Dedifferentiated amniotic fluid mesenchymal stem cell (primary cell): ENCODE data around the gene RAB3IL1.
"Not testable (repeated sequence)": the region's sequence is repeated elsewhere in the genome, so short reads cannot be mapped to it uniquely, and the experiment has no call there.

Experiments
- DNase-seq: peaks from one replicate; pipeline ENCODE4 v3.0.0-alpha.2; 2016; ENCODE audit errors: extremely low spot score

RAB3IL1 gene, protein sequence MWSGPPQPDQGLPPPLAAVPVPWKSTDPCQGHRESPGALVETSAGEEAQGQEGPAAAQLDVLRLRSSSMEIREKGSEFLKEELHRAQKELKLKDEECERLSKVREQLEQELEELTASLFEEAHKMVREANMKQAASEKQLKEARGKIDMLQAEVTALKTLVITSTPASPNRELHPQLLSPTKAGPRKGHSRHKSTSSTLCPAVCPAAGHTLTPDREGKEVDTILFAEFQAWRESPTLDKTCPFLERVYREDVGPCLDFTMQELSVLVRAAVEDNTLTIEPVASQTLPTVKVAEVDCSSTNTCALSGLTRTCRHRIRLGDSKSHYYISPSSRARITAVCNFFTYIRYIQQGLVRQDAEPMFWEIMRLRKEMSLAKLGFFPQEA

DNA sequence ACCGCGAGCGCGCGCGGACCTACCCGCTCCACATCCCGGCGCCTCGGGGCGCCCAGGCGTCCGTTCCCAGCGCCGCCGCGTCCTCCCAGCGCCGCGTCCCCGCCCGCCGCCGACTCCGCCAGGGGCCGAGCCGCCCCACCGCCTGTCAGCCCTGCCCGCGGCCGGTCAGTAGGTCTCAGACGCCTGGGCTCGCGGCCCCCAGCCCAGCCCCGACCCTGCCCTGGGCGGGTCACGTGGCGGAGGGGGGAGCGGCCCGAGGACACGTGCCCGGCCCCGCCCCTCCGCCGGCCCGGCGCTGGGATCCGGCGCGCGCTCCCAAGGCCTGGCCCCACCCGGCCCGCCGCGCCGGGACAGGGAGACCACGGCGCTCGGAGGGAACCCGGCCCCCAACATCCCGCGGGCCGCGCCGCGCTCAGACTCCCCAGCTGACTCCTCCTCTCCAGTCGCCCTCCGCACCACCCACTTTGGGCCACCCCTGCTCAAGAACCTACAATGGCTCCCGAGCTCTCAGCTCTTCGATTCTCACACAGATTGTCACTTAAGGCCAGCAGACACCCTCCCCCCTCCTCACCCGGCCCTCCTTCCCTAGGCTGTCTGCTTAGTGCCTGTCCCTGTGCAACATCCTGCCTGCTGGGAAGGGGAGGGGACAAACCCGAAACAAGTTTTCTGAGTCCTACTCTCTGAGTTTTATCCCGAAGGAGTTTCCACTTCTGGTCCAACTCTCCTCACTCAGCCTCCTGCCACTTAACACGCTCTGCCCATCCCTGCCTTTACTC, at the start of gene RAB3IL1:
Gene RAB3IL1 (minus strand): TSS at position 233 of the 776 bp plus-strand sequence. CDS start 199 bp downstream, at position 34.
- DNase-seq: peak; percentile 35

- DNase-seq: no peak
These were observed 49.4 kb upstream of the RAB3IL1 start for GRCh38 chr11:61966734-61967115.

DNA sequence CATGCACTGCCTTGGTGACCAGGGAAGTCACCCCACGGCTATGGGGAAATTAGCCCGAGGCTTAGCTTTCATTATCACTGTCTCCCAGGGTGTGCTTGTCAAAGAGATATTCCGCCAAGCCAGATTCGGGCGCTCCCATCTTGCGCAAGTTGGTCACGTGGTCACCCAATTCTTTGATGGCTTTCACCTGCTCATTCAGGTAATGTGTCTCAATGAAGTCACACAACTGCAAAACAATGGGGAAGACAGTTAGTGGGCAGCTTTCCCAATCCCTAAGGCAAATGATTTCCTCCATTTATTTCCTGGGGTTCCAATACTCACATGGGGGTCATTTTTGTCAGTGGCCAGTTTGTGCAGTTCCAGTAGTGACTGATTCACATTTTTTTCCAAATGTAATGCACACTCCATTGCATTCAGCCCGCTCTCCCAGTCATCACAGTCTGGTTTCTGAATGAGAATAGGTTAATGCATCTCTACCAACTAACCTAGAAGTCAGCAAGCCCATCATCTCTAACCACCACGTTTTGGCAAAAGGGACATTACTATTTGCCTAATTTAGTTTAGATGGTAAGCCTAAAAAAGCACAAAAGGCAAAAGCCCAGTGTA, 47.4 kb upstream of the RAB3IL1 start:
- not testable (repeated sequence) for DNase-seq

GRCh38 chr11:61964058-61964665, 46.8 kb upstream of the RAB3IL1 start:
- no peak for DNase-seq

- peak; percentile 73 for DNase-seq
These were observed 46.1 kb upstream of the RAB3IL1 start for GRCh38 chr11:61963282-61964057.

DNA sequence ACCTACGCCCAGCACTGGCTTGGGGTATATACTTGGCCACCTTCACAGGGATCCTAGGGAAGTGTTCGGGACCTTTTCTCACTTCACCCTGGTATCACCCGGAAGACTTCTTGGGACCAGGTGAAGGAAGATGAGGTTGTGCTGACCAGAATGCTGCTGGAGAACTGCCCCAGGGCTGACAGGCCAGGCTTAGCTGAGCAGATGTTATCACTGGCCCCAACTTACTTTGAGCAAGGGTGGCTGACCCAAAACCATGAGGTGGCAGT, 45.6 kb upstream of the RAB3IL1 start:
- no peak for DNase-seq

GRCh38 chr11:61962213-61963015, 45.0 kb upstream of the RAB3IL1 start:
- no peak for DNase-seq

DNA sequence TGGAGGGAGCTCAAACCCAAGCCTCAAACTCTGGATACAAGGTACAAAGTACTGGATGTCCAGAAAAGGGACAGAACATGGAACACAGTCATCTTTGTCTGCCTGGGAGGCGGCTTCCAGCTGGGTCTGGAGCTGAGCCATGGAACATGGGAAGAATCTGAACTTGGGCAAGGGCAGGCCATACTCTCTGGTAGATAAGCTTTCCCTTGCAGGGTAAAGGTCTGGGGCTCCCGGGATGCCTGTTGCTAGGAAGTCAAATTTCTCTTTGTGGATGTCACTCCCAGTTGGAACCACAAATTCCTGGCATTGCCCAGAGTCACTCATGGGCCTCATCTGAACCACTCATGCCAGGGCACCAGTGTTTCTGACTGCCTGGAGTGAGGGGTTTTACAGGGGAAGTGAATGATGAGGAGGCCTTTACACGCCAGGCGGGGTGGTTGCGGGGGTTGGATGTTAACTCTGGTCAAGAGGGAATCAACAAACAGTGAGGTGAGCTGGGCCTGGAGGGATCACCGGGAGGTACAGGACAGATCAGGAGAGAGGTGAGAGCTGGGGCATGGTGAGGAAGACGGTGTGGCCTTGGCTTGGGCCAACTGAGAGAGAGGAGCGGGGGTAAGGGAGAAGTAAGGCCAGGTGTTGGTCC, 44.3 kb upstream of the RAB3IL1 start:
- DNase-seq: peak; percentile 33

GRCh38 chr11:61960532-61960931, 43.2 kb upstream of the RAB3IL1 start:
- no peak for DNase-seq

DNA sequence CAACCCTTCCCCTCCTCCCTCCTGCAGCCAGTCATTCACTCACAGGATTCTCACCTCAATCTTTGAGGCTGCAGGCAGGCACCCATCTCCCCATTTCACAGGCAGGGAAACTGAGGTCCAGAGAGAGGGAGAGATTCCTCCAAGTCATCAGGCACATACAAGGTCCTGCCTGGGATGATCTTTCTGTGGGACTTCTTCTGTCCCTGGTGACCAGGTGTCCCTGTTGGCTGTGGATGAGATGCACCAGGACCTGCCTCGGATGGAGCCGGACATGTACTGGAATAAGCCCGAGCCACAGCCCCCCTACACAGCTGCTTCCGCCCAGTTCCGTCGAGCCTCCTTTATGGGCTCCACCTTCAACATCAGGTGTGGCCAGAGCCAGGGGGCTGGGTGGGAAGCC, 42.3 kb upstream of the RAB3IL1 start:
- DNase-seq: no peak

GRCh38 chr11:61959114-61959513, 41.7 kb upstream of the RAB3IL1 start:
- DNase-seq: no peak

GRCh38 chr11:61958590-61958989, 41.2 kb upstream of the RAB3IL1 start:
- no peak for DNase-seq

DNA sequence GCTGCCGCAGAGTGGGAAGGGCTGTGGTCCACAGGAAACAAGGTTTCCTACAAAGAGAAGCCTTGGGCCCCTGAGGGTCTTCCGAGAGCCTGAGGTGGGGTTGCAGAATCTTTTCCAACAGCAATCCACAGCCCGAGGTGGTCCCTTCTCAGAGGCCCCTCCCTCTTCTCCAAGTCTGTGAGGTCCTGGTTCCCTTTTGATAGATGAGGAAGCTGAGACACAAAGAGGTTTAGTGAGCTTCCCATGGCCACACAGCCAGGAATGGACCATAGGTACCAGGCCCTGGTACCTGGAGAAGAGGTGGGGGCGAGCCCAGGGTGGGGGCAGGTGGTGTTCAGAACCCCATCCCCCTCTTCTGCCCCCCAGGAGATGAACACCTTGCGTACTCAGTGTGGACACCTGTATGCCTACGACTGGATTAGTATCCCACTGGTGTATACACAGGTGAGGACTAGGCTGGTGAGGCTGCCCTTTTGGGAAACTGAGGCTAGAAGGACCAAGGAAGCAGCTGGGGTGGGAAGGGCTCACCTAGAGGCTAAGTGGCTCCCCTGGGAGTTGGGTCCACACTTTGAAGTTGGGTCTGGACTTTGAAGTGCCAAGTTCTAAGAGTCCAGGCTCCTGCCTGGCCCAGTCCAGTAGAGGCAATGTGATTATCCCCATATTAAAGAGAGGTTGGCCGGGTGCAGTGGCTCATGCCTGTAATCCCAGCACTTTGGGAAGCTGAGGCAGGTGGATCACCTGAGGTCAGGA, 39.8 kb upstream of the RAB3IL1 start:
- DNase-seq: no peak

- DNase-seq: no peak
These were observed 39.0 kb upstream of the RAB3IL1 start for GRCh38 chr11:61956191-61957020.

DNA sequence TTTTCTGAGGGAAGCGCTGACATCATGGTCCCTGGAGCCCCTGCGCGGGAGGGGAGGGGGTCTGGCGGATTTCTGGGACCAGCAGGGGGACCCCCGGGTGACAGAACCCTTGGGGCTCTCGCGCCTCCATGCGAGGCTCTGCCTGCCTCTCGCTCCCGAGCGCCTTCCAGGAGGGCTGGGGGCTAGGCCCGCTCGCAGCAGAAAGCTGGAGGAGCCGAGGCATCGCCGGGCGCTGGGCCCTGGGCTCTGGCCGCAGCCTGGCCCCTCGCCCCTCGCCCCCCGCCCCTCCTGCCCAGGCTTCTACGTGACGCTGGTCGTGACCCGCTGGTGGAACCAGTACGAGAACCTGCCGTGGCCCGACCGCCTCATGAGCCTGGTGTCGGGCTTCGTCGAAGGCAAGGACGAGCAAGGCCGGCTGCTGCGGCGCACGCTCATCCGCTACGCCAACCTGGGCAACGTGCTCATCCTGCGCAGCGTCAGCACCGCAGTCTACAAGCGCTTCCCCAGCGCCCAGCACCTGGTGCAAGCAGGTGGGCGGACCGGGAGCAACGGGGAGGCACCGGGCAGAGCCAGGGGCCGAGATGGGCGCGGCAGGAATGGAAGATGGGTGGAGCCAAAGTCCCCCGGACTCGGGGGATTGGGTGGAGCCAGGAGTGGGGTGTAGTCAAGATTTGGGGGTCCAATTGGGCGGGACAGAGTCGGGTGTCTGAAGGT, 38.2 kb upstream of the RAB3IL1 start:
- no peak for DNase-seq

GRCh38 chr11:61954851-61955421, 37.6 kb upstream of the RAB3IL1 start:
- peak; percentile 83 for DNase-seq

DNA sequence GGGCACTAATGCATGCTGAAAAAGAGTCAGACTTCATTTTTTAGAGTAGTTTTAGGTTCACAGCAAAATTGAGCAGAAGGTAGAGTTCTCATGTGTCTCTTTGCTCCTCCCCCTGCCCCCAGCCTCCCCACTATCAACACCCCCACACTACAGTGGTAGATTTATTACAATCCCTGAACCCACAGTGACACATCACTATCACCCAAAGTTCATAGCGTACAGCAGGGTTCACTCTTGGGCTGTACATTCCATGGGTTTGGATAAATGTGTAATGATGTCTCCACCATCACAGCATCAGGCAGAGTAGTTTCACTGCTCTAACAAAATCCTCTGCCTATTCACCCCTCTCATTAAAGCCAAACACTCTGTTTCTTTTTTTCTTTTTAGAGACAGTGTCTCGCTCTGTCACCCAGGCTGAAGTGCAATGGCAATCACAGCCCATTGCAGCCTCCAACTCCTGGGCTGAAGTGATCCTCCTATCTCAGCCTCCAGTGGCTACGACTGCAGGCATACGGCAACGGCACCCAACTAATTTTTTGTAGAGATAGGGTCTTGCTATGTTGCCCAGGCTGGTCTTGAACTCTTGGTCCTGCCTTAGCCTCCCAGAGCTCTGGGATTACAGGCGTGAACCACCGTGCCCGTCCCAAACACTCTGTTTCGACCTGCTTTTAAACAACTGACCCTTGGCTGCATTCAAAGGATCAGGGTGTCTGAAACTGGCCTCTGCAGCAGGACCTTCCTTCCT, 36.9 kb upstream of the RAB3IL1 start:
- no peak for DNase-seq
